Stomach (tissue), 4 donors: Measurements from ENCODE around the gene CCDC86.

Experiments used
- POLR2A ChIP-seq, 4 donors: fragments of 450-650 bp; IDR thresholded peaks; one replicate each; pipeline ENCODE4 v1.6.1; 2016; ENCODE audit warnings: antibody characterized with exemption in 4 of 4, control low read depth in 2 of 4, mild to moderate bottlenecking in 1 of 4, moderate library complexity in 1 of 4
- TF ChIP-seq, protein P1 (sequence below), 7 experiments: fragments of 450-650 bp in 4 of 7; fragments of 200-600 bp in 3 of 7; sonication (generic) in 3 of 7; IDR thresholded peaks; one replicate each; pipeline ENCODE4 v1.5.1; 2016 to 2019; ENCODE audit warnings: antibody characterized with exemption in 7 of 7, control low read depth in 2 of 7, mild to moderate bottlenecking in 1 of 7

DNA sequence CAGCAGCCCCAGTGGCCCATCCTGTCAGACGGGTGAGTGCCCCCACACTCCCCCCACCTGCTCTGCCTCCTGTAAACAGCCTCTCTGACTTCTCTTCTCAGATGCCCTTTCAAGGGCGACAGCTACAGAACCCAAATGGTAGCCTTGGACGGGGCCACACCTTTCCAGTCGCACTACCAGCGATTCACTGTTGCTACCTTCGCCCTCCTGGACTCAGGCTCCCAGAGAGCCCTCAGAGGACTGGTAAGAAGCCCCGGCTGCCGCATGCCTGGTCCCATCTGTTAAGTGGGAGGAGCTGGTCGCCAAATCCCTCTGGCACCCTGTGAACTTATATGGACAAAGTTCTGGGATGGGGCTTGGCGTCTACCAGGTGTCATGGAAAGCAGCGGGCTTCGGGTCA, 31.6 kb downstream of the CCDC86 start:
- TF ChIP-seq, protein P1, sequence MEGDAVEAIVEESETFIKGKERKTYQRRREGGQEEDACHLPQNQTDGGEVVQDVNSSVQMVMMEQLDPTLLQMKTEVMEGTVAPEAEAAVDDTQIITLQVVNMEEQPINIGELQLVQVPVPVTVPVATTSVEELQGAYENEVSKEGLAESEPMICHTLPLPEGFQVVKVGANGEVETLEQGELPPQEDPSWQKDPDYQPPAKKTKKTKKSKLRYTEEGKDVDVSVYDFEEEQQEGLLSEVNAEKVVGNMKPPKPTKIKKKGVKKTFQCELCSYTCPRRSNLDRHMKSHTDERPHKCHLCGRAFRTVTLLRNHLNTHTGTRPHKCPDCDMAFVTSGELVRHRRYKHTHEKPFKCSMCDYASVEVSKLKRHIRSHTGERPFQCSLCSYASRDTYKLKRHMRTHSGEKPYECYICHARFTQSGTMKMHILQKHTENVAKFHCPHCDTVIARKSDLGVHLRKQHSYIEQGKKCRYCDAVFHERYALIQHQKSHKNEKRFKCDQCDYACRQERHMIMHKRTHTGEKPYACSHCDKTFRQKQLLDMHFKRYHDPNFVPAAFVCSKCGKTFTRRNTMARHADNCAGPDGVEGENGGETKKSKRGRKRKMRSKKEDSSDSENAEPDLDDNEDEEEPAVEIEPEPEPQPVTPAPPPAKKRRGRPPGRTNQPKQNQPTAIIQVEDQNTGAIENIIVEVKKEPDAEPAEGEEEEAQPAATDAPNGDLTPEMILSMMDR (IDR thresholded peaks at IDR 0.05), result no peak
- no peak for TF ChIP-seq POLR2A (IDR thresholded peaks at IDR 0.05)
